Hepatic stellate cell (primary cell): ENCODE data around the gene SDK1.
"Not testable (repeated sequence)": the region's sequence is repeated elsewhere in the genome, so short reads cannot be mapped to it uniquely, and the experiment has no call there.

Experiments
- DNase-seq: peaks from one replicate; pipeline ENCODE4 v3.0.0; 2011; ENCODE audit warnings: low spot score

Gene SDK1

DNA sequence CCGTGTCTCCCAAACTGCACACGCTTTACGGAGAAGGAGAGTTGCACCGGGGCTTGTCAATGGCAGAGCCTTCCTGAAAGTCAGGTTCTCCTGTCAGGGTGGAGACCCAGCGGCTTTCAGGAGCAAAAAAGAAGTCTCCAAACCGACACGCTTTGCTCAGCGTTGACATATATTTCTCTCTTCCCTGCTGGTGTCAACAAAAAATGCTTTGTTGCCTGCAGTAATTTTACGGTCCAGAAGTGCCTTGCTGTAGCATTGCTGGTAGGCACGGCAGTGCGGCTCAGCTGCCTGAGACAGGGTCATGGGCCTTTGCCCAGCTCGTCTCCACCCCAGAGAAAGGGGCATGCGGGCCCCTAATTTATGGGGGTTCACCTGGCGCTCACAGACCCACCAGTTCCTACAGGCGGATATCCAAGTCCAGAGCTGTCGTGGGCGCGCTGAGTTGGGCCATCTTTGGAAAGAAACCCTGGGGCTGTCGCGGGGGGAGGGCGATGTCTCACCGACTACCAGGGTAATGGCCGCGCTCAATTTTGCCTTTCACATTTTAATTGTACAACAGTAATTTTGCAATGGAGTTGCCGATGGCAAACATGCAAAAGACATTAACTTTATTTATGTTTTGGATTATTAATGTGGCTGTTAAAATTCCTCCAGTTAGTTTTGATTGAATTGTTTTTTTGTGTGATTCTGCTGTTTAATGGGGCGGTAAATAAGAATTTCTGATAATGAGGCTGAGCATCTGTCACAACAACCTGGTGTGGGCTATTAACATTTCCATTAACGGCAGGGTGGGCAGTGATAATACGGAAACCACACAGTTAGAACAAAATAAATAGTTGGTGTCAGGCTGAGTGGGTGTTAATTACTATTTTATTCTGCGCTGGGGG is 902.8 kb downstream of the SDK1 start:
- no peak for DNase-seq

DNA sequence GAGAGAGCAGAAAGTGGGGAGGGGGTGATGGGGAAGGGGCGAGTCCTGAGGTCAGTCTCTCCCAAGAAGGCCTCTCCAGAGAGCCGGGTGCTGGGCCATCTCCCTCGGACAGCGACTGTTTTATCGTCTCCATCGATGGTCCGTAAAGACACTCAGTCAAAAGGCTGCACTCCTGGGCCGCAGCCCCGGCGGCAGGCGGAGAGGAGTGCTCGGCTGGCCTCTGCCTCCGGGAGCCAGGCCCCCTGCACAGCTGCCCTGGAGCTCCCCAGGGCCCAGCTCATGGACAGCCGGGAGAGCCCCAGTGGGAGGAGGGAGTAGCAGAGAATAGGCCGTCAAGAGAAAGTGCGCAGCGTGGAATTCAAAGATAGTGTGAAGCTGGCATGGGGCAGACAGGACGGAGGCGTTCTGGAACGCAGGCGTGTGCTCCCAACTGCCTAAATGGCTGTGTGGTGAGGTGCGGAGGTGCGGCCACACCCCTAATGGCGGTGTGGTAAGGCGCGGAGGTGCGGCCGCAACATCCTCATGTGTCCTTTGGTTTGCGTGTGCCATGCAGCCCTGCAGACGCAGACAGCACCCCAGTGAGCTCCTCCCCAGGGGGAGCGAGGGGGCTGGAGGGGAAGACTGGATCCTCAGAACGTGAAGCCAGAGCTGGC is 903.6 kb downstream of the SDK1 start:
- no peak for DNase-seq

DNA sequence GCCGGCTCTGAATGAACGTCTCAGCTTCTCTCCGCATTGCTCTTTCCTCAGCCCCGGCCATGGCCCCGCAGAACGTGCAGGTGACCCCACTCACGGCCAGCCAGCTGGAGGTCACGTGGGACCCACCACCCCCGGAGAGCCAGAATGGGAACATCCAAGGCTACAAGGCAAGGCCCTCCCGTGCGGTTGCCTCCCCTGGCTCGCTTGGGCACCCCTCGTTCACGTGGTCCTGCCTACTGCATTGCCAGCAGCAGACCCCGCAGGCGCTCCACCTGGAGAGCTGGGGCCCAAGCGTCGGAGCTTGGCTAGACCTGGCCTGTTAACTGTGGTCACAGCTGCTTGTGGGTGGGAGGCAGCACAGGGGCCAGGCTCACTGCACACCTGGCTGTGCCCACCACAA is 904.8 kb downstream of the SDK1 start:
- no peak for DNase-seq

DNA sequence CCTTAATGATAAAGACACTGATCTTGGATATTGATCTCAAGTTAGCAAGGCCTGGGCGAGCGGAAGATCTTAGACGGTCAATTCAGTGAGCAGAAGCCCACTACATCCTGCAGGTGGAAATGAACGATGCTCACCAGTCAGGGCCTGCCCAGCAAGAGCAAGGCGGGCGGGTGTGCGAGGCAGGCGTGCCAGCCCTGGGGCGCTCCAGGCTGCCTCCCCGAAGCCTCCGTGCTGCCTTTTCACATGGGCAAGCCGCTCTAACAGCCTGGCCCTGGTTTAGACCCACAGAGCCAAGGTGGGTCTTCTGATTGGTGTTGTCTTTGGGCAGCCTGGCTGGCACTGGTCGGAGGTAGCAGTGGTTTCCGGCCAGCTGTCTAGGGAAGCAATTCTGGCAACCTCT is 906.0 kb downstream of the SDK1 start:
- DNase-seq = no peak

DNA sequence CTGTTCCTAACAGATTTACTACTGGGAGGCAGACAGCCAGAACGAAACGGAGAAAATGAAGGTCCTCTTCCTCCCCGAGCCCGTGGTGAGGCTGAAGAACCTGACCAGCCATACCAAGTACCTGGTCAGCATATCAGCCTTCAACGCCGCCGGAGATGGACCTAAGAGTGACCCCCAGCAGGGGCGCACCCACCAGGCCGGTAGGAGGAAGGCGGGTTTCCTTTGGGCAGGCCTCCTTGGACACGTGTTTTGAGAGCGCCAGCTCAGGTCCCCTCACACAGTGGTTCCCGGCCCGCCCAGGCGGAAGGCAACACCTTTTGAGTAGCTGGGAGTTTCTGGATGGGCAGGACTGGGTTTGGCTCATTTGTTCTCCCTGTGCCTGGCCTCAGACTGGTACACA is 907.0 kb downstream of the SDK1 start:
- no peak for DNase-seq

DNA sequence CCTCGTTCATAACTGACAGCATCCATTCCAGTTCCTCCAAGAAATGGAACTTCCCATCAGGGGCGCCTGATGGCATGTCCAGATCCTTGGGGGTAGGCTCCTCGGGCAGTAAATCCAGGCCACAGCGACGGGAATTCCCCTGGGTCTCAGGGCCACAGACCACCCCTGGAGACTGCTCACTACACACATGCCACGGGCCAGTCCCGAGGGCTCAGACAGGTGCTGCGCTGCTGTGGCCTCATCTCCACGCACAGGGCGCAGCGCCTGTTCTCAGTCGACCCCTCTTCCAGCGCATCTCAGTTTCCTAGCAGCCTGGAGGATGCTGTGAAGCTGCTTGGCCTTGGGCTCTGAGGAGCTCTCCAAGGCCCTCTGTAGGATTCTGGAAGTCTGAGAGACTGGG is 907.5 kb downstream of the SDK1 start:
- DNase-seq = no peak

DNA sequence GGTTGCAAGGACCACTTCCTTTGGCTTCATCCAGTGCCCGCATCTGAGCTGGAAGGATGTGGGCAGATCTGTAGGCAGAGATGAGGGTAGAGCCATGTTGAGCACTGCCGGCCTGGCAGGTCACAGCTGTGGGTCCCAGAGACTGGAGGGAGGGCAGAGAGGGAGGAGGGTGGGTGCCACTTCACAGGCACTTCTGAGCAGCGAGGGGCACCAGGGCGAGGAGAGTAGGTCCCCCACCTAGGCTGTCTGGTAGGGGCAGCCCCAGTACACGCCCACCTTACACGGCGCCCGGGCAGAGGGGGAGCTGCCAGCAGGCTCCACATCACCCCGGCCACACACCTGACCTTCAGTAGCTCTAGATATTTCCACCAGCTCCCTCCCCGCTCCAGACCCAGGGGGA is 908.1 kb downstream of the SDK1 start:
- DNase-seq = no peak

DNA sequence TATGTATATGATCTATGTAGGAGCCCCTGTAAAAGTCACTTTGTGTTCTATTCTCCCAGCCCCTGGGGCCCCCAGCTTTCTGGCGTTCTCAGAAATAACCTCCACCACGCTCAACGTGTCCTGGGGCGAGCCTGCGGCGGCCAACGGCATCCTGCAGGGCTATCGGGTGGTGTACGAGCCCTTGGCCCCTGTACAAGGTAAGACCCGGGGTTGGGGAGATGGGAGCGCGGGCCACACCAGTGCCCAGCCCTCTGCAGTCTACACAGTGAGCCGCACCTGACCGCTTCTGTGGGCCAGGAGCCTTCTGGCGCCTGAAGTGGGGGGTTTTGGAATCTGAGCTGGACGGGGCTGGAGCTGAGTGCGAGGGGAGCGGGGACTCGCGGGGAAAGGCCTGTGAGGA is 908.9 kb downstream of the SDK1 start:
- DNase-seq = no peak

DNA sequence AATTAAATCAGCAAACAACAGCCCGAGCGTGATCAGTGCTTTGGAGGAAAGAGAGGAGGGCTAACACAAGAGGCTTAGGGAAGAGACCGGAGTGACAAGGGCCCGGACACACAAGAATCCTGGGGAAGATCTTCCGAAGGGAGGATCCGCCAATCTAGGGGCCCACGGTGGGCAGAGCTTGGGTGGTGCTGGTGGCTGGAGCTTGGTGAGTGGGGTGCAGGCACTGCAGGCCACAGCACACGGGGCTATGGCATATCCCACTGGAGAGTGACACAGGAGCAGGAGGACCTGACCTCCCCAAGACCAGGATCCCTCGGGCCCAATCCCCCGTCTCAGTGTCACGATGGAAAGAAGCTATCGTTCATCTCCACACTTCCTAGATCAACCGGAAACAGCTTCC is 909.8 kb downstream of the SDK1 start:
- DNase-seq = no peak

DNA sequence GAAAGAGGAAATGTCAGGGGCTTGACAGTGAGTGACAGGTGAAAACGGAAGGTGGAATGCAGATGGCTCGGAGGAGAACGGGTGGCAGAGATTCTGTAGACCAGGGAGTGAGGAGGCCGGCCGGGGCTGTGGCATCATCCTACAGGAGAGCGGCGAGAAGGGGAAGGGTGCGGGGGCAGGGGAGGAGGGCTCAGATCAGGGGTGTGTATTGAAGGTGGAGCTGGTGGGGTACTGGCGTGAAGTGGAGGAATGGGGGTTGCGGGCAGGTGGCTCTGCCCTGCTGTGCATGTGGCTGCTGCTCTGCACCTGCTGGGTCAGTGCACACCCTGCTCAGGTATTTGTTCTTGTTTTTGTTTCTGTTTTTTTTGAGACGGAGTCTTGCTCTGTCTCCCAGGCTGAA is 910.2 kb downstream of the SDK1 start:
- no peak for DNase-seq

DNA sequence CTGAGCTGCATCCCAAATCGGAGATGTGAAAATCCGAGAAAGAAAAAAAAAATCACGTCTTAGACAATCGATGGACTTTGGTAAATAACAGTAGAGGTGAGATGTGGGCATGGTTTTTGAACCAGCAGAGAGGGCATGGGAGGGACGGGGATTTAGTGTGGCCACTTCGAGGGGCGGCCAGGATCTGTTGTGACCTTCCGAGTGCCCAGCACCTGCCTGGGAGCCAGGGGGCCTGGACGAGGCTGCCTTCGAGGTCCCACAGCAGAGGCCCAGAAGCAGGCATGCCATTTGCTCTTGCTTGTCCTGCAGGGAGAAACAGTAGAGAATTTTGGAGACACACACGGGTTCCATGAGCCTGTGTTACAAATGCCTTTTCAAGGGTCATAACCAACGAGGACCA is 911.3 kb downstream of the SDK1 start:
- no peak for DNase-seq

DNA sequence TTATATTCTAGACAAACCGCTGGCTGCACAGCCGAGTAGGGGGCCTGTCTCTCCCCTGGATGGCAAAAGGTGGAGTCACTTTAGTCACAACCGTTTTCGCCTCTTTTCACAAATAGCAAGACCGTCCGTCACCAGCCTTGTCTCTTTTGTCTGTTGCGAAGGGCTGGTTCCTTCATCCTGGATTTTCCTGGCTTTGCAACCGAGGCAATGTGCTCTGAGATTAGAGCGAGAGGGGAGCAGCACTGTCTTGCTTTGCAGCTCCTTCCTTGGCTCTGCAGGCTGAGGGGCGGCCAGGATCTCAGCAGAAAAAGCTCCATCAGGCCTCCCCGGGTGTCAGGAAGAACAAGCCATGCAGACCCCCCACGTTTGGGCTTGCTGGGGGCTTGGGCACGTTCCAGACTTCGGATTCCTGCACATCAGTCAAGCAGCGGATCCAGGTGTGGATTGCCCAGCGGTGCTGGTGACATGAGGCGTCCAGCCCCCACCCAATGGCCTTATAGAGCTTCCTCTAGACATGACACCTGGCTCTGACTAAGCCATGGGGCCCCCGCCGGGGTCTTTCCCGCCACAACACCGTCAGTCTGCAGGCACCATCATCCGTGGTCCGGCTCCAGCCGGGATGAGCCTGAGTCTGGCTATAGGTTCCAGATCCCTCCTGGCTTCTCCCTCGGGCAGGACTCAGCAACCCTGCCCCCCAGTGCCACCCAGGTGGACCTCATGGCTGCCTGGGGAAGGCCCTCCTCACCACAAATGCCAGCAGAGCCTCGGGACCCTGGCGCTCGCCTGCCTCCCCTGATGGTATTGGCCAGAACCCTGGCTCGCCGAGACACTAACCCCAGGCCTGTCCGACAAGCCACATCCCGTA is 913.5 kb downstream of the SDK1 start:
- DNase-seq = no peak

DNA sequence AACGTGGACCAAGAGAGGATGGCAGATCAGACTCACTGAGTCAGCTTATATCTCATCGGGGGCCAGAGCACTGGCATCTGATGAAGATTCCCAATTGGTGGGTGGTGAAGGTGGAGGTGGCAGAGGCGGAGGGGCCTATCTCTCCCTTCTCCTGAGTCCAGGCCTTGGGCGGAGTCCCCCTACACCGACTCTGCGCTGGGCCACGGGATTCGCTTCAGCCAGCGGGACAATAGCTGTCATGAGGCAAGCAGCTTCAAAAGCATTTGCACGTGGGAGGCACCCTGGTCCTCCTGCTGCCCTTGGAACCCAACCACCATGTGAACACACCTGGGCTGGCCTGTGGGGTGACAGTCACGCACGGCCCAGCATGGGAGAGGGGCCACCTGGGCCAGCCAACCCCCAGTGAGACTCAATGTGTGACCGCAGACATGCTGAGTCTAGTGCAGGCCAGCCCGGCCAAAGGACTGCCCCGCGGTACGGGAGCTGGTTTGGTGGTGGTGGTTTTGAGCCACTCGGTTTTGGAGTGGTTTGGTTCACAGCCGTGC is 914.2 kb downstream of the SDK1 start:
- no peak for DNase-seq

DNA sequence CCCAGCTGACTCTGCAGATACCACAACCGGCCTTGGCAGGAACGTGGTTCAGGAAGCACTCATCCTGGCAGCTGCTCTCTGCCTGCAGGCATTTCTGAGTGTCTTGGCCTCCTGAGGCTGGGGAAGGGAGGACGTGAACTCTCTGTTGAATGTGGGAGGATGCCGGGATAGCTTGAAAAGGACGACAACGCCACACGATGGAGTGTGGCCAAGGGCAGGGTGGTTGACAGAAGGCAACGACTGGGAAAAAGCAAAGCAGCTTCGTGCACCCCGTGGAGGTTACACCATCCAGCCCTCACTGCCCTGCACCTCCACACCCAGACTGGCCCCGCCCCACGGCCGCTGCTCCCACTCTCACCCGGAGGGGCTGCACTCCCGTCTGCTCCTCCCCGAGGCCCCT is 915.0 kb downstream of the SDK1 start:
- no peak for DNase-seq

DNA sequence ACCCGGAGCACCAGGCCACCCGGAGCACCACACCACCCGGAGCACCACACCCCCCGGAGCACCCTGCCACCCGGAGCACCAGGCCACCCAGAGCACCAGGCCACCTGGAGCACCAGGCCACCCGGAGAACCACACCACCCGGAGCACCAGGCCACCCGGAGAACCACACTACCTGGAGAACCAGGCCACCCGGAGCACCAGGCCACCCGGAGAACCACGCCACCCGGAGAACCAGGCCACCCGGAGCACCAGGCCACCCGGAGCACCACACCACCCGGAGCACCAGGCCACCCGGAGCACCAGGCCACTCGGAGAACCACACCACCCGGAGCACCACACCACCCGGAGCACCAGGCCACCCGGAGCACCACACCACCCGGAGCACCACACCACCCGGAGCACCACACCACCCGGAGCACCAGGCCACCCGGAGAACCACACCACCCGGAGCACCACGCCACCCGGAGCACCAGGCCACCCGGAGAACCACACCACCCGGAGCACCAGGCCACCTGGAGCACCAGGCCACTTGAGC is 916.1 kb downstream of the SDK1 start:
- not testable (repeated sequence) for DNase-seq

DNA sequence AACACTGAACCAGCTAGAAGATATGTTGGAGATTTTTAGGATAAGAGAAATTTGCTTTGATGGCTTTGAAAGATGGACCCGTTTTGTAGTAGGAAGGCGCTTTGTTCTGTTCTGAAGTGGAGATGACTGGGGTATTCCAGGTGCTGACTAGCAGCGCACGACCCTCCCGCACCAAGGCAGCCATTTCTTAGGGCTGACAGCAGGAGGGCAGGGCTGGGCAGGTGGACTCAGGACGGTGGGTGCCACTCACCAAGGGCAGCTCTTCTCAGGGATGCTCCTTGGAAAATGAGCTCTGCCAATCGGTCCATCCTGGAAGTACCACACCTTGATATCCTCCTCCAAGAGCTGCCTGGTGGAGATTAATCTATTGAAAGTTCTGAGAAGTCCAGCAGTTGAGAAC is 917.4 kb downstream of the SDK1 start:
- no peak for DNase-seq

DNA sequence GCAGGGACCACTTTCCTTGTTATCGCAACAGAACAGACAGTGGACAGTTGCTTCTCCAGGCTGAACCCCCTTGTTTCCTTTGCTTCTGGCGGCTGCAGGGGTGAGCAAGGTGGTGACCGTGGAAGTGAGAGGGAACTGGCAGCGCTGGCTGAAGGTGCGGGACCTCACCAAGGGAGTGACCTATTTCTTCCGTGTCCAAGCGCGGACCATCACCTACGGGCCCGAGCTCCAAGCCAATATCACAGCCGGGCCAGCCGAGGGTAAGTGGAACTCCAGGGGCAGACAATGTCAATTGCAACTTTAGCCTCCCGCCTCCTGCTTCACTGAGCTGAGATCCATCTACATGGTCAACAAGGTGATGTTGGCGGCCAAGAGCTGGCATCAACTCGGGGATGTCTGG is 919.0 kb downstream of the SDK1 start:
- no peak for DNase-seq

DNA sequence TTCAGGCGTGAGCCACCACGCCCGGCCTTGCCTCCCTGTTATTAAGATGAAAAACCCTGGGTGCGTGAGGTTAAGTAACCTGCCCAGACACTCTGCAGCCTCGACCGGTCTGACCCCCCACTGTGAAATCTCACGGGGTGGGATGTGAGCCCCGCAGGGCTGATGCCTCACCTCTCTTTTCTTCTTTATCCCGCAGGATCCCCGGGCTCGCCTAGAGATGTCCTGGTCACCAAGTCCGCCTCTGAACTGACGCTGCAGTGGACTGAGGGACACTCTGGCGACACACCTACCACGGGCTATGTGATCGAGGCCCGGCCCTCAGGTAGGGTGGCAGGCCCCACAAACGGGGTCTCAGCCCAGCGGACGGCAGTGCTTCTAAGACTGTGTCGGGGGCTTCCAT is 920.0 kb downstream of the SDK1 start:
- DNase-seq = no peak

DNA sequence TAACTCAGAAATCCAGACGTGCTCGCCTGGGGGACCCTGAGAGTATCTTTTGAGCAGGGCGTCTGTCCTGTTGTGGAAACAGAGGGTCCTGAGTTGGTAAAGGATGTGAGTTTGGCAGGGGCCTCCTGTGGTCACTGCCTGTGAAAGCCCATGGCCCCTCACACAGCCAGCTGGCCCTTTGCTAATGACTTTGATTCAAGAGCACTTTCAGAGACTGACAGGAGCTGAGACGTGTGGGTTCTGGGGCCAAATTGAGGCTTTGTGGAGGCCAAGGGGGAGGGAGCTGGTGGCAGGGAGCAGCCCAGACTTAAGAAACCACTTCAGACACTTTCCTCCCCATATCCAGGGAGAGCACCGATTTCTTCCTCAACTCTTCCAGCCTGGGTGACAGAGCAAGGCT is 921.6 kb downstream of the SDK1 start:
- no peak for DNase-seq

DNA sequence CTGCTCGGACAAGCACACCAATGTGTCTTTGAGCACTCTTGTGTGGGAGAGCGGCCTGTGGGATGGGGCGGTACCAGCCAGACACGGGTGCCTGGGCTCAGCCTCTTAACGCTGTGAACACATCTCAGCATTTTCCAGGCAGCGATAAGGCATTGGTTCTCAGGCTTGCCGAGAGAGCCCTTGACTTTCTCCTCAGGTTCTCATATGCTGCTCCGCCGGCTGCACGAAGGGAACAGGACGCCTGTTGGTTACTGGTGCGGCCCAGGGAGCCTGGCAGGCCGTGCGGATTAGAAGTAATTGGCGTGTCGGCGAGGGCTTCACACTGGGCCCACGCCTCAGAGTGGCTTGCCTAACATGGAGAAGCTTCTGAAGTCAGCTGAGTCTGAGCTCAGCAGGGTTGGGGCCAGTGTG is 924.3 kb downstream of the SDK1 start:
- DNase-seq = no peak

DNA sequence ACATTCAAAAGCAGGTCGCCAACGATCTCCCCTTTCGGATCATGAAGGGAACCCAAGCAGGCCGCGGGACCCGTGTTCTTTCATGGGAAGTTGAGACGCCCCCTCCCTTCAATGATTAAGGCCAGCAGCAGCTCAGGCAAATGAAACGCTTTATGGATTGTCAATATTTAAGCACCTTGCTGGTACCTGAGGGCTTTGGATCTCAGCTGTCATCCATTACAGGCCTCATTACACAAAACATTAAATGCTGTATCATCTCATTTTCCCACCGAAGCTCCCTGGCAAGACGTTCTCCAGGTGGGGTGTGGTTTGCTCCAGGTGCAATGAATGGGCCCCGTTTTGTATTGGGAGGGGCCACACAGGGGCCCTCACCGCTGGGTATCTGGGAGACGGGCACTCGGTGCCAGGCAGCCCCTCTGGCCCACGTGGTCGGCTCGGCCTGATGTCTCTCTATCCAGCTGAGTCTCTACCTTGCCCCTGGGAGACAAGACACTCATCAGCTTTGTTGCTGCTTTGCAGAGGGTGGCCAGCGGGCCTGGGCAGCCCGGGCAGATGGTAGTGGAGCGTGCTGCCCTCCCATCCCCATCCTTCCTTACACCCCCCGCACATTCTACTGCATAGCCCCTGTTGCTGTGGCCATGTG is 925.0 kb downstream of the SDK1 start:
- DNase-seq = no peak

DNA sequence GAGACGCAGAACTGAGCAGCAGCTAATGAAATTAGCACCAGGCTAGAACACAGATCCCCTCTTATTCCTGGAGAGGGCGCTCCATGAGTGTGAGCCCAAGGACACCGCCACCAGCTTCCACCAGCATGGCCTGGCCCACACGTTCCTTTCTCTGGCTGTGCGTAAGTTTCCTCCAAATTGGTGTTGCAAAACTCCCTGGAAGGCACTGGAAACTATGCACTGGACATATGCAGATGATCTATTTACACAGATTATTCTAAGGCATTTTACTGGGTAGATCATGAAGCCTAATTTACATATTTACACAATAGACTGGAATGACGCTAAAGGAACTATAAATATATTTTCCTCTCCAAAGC is 925.5 kb downstream of the SDK1 start:
- DNase-seq = no peak
